Measurements from ENCODE around the gene CEP152. TPM values are rescaled to one million over a fixed set of nuclear protein-coding genes. Genes with fewer than 3 reads are reported as not detected.
"Not testable (repeated sequence)": the region's sequence is repeated elsewhere in the genome, so short reads cannot be mapped to it uniquely, and the experiment has no call there.

The CEP152 gene, protein sequence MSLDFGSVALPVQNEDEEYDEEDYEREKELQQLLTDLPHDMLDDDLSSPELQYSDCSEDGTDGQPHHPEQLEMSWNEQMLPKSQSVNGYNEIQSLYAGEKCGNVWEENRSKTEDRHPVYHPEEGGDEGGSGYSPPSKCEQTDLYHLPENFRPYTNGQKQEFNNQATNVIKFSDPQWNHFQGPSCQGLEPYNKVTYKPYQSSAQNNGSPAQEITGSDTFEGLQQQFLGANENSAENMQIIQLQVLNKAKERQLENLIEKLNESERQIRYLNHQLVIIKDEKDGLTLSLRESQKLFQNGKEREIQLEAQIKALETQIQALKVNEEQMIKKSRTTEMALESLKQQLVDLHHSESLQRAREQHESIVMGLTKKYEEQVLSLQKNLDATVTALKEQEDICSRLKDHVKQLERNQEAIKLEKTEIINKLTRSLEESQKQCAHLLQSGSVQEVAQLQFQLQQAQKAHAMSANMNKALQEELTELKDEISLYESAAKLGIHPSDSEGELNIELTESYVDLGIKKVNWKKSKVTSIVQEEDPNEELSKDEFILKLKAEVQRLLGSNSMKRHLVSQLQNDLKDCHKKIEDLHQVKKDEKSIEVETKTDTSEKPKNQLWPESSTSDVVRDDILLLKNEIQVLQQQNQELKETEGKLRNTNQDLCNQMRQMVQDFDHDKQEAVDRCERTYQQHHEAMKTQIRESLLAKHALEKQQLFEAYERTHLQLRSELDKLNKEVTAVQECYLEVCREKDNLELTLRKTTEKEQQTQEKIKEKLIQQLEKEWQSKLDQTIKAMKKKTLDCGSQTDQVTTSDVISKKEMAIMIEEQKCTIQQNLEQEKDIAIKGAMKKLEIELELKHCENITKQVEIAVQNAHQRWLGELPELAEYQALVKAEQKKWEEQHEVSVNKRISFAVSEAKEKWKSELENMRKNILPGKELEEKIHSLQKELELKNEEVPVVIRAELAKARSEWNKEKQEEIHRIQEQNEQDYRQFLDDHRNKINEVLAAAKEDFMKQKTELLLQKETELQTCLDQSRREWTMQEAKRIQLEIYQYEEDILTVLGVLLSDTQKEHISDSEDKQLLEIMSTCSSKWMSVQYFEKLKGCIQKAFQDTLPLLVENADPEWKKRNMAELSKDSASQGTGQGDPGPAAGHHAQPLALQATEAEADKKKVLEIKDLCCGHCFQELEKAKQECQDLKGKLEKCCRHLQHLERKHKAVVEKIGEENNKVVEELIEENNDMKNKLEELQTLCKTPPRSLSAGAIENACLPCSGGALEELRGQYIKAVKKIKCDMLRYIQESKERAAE (N-terminal part only)
- 4.7 TPM for total RNA-seq

DNA sequence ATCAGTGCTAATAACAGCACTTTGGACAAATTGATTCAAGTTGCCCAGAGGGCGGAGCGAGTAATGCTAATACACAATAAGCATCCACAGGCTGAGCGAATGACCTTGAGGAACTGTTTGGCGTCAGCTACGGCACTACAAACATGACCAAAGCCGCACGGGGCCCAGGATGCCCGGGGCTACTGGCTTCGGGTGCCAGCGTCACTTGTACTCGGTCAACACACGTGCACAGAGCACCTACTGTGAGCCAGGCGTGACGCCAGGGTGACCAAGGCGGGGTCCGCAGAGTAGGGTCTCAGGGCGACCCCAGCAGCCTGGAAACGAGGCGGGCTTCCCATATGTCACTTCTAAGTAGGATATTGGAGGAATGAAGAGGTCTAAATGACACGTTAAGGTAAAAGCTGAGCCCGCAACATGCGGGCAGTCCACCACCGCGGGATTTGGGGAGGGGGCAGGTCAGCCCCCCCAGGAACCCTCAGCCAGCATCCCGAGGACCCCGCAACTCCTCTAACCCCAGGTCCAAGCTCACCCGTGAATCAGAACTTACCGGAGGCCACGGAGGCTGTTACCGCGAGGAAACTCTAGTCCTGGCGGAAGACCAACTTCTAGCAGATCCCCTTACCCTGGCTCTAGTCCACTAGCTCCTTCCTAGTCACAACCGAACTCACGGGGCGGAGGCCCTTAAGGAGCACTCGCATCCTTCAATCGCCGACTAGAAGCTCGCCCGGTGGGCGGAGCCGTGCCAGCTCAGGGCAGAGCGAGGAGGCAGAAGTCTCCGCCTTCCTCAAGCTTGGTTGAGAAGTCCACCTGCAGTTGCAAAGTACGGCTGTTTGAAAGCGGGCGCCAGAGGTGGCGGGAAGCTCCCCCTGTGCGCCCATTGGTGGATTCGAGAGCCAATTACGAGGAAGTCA lies at the start of gene CEP152:
Gene CEP152, minus strand, starts transcription at position 656 of the 911 bp plus-strand sequence. CDS start 5,420 bp downstream, outside the sequence.
- DNase-seq (ENCODE audit: low spot score) = peak; percentile 98

DNA sequence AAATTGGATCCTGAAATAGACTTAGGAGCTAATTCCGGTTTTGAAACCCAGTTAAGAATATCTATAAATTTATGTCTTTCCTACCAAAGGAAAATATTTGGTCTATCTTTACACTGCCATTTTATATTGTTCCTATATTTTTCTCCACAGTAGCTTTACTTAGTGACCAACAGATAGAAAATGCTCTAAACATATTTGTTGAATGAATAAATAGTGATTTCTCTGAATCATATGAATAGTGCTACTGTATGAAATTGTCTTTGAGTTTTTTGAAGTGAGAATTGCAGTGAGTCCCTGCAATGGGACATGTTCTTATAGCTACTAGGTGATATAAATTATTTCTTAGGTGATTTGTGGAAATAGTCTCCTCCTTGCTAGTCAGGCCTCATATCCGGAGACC lies 48.6 kb upstream of the CEP152 start:
- DNase-seq (ENCODE audit: low spot score) = no peak

DNA sequence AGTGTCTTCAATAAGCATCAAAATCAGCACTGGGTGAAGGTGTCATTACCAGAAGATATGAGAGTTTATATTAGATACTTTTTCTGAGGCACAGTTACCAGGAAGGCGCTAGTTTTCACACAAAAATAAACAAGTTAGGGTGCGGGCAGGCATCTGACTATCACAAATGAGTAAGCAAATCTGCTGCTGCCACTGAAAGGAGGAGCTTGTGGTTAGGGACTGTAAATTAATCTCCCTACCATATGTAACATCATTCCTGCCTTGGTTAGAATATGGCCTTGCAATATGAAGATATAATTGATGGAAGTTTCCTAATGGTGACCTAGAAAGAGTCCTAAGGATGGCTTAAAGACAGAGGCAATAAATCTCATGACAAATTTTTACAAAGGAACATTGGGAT lies 47.5 kb upstream of the CEP152 start:
- DNase-seq (ENCODE audit: low spot score) = no peak

DNA sequence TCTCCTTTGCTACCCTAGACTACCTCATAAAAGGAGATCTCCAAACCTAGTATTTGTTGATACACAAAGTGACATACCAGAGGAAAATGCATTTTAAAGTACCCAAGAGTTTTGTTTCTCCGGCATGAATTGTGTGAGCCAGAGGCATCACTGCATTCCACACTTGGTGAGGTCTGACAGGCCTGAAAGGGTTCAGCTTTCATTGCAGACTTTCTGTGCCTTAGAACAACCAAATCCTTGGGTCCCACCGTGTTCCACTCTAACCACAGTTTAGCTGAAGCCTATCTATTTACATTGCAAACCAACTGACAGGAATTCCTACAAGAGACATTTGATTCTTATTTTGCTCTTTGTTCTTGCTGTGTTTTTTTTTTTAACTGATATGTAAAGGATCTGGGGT lies 46.1 kb upstream of the CEP152 start:
- no peak for DNase-seq (ENCODE audit: low spot score)

DNA sequence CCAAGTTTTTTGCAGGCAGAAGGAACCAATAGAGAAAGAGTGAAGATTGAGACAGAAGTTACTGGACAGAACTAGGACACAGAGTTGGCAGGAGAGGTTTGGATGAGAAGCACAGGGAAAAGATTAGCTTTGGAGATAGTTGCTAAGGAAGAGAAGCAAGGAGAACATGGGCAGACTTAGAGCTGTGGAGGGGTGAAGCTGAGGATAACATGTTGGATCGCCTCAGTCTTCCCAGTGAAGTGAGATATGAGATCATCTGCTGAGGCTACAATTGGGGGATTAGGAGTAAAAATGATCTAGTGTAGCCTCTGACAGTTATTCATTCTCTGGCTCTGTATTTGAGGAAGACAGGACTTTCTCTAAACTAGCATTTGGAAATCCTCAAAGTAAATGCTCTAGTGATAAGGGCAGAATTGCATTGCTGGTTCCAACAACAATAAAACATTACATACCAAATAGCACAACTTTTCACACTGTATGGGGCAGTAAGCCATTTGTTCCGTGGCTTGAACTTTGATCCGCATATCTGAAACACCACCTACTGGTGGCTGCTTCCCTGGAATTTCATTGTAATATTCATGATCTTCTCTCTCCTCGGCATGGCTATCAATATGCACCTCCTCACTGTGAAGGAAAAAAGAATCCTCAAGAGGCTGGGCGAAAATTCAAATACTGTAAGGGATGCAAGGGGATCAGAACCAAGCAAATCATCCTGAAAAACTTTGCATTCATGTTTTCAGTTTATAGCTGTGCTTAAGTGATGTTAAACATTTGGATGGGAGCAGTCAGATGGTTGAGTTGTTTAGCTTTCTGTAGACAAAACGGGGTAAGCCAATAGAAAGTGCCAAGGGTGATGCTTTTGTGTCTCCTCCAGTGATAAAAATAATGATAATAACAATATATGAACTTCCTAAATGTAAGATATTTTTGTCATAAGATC lies 44.9 kb upstream of the CEP152 start:
- DNase-seq (ENCODE audit: low spot score) = no peak

DNA sequence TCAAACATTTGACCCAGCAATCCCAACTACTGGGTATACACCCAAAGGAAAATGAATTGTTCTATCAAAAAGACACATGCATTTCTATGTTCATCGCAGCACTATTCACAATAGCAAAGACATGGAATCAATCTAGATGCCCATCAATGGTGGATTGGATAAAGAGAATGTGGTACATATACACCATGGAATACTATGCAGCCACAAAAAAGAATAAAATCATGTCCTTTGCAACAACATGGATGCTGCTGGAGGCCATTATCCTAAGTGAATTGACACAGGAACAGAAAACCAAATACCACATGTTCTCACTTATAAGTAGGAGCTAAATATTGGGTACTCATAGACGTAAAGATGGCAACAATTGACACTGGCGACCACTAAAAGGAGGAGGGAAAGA lies 43.6 kb upstream of the CEP152 start:
- DNase-seq (ENCODE audit: low spot score) = not testable (repeated sequence)

DNA sequence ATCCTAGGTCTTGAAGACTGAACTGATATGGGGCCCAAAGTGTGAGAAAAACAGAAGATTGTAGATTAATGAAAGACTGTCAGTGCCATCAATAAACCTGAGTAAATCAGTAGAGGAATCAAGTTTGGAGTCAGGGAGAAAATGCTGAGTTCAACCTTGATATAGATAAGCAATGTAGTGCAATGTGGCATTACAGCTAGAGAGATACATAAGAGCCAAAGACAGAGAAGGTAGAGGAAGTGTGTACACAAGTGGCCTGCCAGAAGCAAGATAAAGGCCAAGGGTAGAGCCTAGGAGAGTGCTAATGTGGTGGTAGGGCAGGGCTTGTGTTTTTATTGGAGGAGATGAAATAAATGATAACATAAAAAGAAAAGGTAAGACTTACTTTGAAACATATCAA lies 41.1 kb upstream of the CEP152 start:
- no peak for DNase-seq (ENCODE audit: low spot score)

DNA sequence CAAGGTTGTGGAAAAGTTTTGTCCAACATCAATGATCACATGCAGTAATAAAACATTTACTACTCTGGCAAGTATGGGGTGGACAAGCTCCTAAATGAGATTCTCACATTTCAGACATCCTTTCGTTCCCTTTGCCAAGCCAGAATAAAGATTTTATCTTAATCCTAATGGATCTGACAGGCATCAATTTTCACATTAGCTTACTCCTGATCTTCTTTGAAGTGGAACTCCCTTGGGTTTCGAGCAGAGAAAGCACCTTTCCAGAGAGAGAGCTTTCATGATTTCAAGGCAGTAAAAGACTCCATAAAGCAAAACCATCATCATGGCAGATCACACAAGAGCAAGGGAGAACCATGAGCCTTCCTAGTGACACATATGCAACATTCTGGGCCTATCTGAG lies 39.8 kb upstream of the CEP152 start:
- no peak for DNase-seq (ENCODE audit: low spot score)

DNA sequence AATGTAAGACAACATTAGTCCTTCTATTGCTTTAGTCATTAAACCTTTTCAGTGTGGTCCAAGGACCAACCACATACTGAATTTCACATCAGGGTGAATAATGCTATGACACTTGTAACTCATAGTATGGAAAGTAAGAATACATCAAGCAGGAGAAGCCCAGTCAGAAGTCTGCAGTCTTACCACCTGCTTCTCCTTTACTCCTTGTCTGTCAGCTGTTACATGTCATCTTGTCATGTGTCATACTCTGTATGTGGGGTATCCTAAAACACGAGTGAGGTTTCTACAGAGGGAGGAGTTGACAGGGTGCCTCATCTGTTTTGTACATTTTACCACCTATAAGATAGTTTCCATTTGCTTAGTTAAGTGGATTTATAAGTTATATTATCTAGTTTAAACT lies 34.3 kb upstream of the CEP152 start:
- DNase-seq (ENCODE audit: low spot score) = no peak

DNA sequence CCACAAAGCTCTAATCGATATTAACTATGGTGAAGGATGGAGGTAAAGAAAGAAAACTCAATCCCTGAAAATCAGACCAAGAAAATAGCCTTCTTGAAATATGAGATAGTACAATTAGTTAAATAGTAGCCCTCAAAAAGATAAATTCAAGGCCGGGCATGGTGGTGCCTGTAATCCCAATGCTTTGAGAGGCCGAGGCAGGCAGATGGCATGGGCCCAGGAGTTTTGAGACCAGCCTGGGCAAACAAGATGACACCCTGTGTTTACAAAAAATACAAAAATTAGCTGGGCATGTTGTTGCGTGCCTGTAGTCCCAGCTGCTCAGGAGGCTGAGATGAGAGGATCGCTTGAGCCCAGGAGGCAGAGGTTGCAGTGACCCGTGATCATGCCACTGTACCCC lies 31.6 kb upstream of the CEP152 start:
- no peak for DNase-seq (ENCODE audit: low spot score)

DNA sequence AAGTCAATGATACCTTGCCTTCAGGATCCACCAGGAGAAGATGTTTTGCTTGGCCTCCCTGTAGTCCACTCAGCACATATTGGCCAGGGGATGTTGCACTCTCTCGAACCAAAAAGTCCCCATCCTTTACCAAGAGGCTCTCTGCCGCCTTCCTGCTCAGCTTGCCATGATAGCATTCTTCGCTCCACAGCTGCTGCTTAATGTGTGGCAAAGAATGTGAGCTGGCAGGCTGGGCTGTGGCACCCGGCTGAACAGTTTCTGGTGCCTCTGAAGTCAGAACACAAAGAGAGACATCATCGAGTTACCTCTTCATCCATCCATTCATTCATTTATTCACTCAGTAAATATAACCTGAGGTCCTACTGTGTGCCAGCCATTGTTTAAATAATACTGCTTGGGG lies 23.9 kb upstream of the CEP152 start:
- DNase-seq (ENCODE audit: low spot score) = no peak

DNA sequence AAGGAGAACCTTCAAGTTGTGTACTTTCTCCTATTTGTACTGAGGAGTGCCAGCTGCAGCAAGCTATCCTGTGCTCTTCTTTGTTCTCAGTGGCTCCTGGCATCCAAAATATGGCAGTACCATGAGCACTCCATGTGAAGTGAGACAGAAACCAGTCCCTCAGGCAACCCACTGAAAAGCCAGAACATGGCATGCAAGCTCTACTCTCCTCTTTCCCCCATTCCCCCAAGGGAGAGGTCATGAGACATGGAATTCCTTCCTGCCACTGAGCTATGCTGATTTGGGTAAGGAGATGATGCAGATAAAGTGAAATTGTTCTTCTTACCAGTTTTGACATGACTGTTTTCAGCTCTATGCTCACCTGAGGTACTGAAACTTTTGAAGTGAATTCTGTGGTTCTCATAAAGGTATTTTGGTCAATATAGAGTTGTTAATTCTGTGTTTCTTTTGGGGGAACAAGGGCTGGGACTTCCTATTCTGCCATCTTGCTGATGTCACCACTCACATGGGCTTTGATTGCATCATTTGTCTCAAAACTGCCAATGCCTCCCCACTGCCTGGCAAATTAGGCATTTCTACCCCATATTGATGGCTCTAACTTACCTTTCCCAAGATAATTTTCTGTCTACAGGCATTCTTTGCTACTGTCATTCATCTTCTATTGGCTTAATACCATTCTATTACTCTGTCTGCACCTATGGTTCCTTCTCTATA lies 22.8 kb upstream of the CEP152 start:
- DNase-seq (ENCODE audit: low spot score) = no peak

DNA sequence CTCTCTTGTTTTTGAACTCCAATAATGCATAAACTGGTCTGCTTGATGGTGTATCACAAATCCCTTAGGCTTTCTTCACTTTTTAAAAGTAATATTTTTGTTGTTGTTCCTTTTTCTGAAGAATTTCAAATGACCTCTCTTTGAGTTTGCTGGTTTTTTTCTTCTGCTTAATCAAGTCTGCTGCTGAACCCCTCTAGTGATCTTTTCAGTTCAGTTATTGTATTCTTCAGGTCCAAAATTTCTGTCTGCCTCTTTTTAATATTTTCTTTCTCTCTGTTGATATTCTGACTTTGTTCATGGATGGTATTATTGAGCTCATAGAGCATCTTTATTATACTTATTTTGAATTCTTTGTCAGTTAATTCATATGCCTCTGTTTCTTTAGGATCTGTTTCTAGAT lies 21.8 kb upstream of the CEP152 start:
- DNase-seq (ENCODE audit: low spot score) = no peak

DNA sequence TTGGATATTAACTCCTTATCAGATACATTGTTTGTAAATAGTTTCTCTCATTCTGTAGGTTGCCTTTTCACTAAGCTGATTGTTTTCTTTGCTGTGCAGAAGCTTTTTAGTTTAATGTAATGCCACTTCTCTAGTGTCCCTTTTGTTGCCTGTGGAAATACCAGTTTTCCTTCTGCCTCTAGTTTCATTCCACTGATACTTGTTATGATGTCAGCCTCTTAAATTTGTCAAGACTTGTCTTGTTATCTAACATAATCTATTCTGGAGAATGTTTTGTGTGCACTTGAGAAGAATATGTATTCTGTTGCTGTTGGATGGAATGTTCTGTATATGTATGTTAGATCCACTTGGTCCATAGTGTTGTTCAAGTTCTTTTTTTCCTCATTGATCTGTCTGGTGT lies 18.0 kb upstream of the CEP152 start:
- no peak for DNase-seq (ENCODE audit: low spot score)

DNA sequence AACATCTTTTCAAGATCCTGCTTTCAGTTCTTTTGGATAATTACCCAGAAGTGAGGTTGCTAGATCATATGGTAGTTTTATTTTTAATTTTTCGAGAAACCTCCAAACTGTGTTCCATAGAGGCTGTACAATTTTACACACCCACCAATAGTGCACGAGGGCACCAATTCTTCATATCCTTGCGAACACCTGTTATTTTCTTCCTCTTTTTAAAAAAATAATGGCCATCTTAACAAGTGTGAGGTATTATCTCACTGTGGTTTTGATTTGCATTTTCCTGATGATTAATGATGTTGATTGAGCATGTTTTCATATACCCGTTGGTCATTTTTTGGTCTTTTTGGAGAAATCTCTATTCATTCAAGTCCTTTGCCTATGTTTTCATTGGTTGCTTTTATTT lies 17.6 kb upstream of the CEP152 start:
- DNase-seq (ENCODE audit: low spot score) = no peak

DNA sequence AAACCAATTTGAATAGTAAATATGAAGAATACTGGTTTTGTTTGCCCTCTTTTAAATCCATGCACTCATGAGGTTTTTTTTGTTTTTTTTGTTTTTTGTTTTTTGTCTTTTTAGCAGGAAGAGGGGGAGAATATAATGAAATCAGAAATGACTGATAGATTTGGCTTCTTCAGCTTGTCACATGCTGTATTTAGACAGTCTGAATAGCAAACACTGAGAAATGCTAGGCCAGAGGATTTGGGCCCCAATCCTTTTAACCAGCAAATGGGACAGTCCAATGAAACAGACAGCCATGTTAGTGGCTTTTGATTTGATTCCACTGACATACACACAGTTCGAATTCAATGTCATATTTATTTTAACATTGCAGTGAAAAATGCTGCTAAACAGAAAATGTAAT lies 14.2 kb upstream of the CEP152 start:
- DNase-seq (ENCODE audit: low spot score) = no peak

DNA sequence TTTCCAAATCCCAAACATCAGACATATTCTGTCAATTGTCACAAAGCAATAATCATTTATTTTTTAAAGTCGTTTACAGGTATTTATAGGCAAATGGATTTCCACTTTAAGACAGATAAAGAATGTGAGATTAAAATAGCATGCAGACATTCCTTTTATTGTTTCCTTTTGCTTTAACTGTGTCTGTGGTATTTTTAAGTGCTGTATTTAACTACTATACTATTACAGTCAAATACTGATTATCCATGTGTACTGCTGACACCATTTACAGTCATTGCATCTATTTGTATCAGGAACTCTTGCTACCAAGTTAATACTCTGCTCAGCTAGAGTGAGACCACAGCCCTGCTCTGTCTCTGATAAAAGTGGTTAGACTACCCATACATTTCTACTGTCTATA lies 12.8 kb upstream of the CEP152 start:
- no peak for DNase-seq (ENCODE audit: low spot score)

DNA sequence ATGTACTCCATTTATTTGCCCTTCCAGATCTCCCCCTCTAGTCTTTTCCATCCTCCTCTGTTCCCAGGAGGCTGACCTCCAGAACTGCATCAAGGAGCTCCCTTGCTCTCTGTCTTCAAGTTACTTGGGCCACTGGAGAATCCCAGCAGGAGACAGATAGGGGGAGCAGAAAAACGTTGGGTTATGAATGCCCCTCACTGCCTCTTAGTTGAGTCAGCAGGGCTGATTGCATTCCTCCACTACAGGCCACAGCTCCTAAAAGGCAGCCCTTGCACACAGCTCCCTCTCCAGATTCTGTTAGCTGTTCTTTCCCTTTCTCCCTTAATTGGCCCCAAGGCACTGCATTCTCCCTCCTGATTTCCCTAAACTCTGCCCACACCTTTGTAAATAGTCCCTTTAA lies 12.4 kb upstream of the CEP152 start:
- no peak for DNase-seq (ENCODE audit: low spot score)

DNA sequence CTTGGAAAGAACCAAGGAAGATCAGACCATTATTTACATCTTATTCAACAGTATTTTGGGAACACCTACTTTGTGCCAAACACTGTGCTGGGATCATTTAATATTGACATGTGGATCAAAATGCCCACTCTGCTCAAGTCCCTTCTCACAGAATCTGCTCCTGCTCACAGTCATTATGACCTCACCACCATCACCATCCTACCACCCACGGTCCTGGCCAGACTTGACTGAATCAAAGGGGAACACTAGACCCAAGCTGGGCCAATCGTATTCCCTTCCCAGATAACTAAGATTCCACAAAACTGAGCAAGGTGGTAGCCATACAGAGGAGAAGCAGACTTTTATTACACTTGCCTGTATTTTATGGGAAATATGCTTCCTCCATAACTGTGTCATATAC lies 3.4 kb upstream of the CEP152 start:
- DNase-seq (ENCODE audit: low spot score) = no peak

Data from ureter (tissue), 1 donor.